Stimulated activated CD4-positive, alpha-beta T cell treated with anti-CD3 and anti-CD28 coated beads, Interleukin-2, amount 100 ng/mL, for 4 hours (primary cell): ENCODE measurements around the gene EHMT2.

Experiments used
- DNase-seq: peaks from one replicate; pipeline ENCODE4 v3.0.0-alpha.2; 2020; ENCODE audit warnings: low read depth

The EHMT2 gene

DNA sequence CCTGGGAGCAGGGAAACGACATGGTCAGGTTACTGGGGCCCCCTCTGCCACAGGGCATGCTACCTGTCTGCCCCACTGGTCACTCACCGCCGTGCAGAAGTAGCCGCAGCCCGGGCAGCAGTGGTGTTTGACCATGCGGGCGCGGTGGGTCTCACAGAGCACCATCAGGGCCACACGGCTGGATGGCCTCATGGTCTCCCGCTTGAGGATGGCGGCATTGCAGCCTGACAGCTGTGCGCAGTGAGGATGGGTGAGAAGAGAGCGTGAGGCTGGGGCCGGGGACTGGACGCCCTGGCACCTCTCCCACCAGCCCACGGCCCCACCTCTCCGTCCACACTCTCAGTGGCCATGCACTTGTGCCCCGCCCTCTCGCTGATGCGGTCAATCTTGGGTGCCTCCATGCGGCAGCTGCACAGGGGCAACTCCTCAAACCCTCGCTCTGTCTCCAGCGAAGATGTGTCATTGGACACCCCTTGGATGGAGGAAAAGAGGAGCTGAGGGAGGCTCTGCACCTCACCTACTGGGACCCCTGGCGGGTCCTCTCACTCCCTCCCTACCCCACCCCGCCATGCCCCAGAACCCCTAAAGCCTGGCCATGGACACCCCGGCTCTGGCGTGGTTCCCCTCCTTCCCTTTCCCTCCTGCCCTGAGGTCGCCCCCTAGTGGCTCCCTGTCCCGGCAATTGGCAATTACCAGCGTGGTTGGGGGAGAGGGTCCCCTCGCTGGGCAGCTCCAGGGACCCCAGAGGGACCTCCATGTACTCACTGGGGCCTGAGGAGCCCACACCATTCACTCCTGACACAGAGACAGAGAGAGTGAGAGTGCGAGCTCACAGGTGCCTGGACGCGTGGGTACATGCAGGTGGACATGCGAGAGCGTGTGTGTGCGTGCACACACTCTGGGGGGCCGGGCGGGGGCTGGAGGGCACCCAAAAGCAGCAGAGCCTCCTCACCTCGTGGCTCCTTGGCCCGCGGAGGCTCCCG, 8.9 kb downstream of the EHMT2 start:
- no peak for DNase-seq

DNA sequence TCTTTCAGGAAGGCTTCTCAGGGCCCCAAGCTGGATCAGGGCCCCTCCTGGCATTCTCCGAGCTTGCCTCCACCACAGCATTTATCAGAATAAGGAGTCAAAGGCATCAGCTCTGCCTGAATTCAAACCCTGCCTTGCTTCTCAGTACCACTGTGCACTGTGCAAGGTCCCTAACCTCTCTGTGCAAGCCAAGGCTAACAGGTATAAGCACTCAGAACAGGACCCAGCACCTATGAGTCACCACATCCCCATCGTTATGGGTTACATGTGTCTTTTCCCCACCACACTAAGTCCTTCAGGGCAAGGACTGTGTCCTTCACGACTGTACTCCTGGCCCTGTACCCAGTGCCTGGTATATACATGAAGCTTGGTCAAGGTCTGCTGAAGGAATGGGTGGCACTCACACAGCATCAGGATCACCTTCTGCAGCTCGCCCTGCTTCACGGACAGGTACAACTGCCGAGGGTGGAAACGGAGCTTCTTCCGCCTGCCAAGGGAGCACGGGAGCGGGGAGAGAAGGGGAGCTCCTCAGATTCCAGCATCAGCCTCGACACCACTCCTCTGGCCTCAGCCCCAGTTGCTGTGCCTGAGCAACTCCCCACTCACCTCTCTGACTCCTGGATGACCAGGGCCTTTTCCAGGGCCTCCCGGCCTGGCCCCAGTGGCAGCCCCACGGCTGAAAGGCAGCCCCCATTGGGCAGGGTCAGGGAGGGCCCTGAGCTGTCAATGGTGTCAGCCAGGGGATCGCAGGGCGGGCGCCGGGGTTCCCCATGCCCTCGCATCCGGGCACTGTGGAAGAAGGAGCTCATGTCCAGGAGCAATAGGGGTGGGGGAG, 10.1 kb downstream of the EHMT2 start:
- DNase-seq, result no peak

DNA sequence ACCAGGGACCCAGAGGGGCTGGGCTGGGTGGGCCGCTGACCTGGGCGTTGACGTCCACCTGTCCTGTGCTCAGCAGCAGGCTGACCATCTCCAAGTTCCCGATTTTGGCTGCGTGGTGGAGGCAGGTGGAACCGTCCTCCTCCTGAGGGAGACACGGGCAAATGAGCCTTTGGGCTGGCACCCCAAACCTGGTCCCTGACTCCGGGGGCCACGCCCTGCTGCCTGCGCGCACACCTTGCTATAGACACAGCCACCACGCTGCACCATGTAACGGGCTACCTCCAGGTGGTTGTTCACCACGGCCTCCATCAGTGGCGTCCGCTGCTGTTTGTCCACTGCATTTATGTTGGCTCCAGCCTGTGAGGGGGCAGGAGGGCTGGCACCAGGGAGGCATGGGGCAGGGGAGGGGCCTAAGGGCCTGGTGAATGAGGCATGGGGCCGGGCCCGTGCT, 10.9 kb downstream of the EHMT2 start:
- DNase-seq, result no peak

GRCh38 chr6:31884528-31885035, 12.9 kb downstream of the EHMT2 start:
- DNase-seq, result no peak

DNA sequence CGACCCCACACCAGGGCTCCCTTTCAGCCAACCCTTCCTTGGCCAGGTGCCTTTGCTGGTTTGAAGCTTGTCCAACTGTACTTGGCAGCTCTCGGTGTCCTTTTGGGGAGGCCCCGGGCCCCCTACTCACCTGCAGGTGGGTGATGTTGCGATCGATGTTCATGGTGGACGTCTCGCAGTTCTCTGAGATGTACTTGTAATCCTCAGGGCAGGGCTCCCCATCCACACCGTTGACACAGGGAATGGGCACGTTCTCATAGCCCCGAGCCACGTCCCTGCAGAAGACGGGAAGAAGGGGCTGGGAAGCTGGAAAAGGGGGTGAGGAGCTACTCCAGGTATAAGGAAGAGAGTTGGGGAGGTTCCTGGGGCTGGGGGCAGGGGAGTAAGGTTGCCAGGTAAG, 13.8 kb downstream of the EHMT2 start:
- DNase-seq, result no peak

- no peak for DNase-seq
Observed at GRCh38 chr6:31882344-31882743, 15.2 kb downstream of the EHMT2 start.

- no peak for DNase-seq
Observed at GRCh38 chr6:31881136-31881859, 16.2 kb downstream of the EHMT2 start.

GRCh38 chr6:31880616-31881015, 16.9 kb downstream of the EHMT2 start:
- no peak for DNase-seq

GRCh38 chr6:31879901-31880300, 17.6 kb downstream of the EHMT2 start:
- DNase-seq, result no peak

- no peak for DNase-seq
Observed at GRCh38 chr6:31879143-31879542, 18.4 kb downstream of the EHMT2 start.

DNA sequence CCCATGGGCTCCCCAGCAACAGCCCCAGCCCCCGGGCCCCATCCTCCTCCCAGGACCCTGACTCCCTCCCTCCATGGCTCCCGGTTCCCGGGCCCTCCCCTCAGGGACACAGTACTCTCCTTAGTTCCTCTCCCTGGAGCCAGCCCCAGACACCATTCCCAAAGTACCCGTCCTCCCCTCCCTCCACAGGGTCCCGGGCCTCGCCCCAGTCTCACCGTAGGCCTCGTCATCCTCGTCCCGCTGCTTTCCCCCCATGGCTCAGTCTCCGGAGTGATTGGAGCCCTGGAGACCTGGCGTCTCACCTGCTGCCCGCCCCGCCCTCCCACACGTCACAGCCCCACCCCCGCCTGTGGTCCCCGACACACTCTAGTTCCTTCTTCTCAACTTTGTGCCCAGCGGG, 18.8 kb downstream of the EHMT2 start, which contains the start of gene SLC44A4:
SLC44A4 (minus strand) TSS at position 272 of the 400 bp plus-strand sequence; CDS start at position 255, 17 bp downstream.
- no peak for DNase-seq

DNA sequence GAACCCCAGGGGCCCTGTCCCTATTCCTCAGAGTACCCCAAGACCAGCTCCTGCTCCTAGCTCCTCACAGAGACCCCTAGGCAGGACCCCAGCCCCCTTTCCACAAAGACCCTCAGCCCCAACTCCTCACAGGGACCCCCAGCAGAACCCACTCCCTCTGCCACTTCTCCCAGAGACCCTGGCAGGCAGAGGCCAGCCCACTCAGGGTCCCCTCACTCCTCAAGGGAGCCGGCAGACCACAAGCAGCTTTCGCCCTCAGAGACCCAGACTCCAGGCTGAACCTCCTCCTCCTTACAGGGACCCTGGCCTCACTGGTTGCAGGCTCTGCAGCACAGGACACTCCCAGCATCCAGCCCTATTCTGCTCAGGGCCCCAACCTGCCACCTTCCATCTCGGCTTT, 19.3 kb downstream of the EHMT2 start:
- no peak for DNase-seq

DNA sequence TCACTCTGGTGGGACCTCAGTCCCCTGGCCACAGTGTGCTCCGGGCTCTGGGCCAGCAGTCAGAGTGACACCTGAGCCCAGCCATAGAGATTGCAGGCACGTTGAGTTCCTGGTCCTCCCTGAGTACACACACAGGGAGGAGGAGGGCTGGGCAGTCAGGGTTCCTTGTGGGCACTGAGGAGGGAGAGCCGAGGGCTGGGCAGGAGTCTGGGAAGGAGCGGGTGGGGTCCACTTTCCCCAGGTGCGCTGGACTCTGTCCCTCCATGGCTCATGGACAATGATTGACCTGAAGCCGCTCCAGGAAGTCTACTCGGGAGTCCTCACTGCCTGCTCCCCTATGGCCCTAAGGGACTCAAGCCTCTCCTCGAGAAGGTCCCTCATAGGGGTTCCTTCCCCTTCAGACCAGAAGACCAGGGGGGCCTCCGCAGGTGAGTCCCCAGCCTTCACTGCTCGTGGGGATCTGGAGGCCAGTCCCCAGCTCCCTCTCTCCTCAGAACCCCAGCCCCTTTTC, 19.8 kb downstream of the EHMT2 start:
- no peak for DNase-seq

GRCh38 chr6:31877125-31877650, 20.3 kb downstream of the EHMT2 start:
- DNase-seq, result no peak

DNA sequence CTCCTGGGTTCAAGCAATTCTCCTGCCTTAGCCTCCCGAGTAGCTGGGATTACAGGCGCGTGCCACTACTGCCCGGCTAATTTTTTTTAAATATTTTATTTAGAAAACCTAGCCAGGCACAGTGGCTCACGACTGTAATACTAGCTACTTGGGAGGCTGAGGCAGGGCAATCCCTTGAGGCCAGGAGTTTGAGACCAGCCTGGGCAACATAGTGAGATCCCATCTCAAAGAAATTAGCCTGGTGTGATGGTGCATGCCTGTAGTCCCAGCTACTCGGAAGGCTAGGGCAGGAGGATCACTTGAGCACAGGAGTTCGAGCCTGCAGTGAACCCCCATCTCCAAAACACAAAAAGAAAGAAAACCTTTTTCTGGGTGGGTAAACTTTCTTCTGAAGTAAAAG, 21.1 kb downstream of the EHMT2 start:
- DNase-seq, result no peak

DNA sequence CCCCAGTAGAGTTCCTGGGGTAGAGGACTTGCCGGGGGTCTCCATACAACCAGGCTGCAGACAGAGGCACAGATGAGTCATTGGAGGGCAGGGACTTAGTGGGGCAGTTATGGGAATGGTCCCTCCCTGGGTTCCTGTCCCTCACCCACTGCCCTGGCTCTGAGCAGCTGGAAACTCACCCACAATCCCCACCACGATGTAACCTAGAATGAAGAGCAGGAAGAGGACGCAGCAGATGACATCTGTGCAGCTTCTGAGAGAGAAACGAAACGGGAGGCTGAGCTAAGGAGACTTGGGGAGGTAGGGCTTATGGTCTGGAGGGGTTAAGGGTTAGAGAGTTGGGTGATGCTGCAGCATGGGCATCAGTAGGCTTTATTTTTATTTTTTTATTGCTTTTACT, 21.6 kb downstream of the EHMT2 start:
- DNase-seq, result no peak

- DNase-seq, result no peak
Observed at GRCh38 chr6:31874836-31875572, 22.5 kb downstream of the EHMT2 start.

GRCh38 chr6:31874084-31874670, 23.3 kb downstream of the EHMT2 start:
- no peak for DNase-seq

DNA sequence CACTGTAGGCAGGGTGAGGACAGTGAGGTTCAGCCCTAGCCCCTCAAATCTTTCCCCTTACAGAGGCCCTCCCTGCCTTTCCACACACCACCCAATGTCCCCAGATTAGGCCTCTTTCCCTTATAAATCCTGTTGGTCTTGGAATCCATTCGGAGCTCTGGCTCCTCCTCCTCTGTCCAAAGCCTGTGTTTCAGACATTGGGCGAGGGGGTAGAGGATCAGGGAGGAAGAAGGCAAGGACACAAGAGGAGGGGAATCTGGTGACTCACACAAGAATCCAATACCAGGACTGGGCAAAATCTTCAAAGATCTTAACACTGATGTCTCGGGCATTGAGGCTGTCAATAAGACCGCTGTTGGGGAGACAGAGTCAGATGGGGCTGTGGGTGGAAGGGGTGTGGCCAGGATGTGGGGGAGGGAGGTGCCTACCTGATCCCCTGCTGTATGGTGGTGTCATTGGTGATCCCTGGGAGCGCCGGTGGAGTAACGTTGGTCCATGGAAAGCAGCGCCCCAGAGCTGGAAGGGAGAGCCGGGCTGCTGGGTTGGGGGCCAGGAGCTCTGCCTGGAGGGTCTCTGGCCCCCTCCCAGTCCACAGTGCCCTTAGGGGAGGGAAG, 26.3 kb downstream of the EHMT2 start:
- no peak for DNase-seq

GRCh38 chr6:31870385-31870921, 27.0 kb downstream of the EHMT2 start:
- DNase-seq, result no peak
